Endodermal cell (in vitro differentiated cells): ENCODE data around the gene MUC15. TPM values are rescaled to one million over a fixed set of nuclear protein-coding genes. Genes with fewer than 3 reads are reported as not detected.

Source experiments
- DNase-seq: peaks from one replicate; pipeline ENCODE4 v3.0.0-alpha.2; 2017
- H3K27ac ChIP-seq: 2 replicates; pipeline ENCODE4 v1.5.1; 2013; ENCODE audit warnings: mild to moderate bottlenecking, low read depth, low read length, moderate library complexity
- H3K27me3 ChIP-seq: 2 replicates; pipeline ENCODE4 v1.6.1; 2013; ENCODE audit warnings: mild to moderate bottlenecking, low read length, moderate library complexity; ENCODE audit not compliant: insufficient read depth, control insufficient read depth, poor library complexity, severe bottlenecking
- H3K36me3 ChIP-seq: 2 replicates; pipeline ENCODE4 v1.7.0; 2013; ENCODE audit warnings: mild to moderate bottlenecking, low read length, moderate library complexity; ENCODE audit not compliant: control insufficient read depth, insufficient read depth
- H3K4me1 ChIP-seq: one replicate; pipeline ENCODE4 v1.7.0; 2013; ENCODE audit warnings: low read length; ENCODE audit not compliant: control insufficient read depth, insufficient read depth
- H3K4me3 ChIP-seq: 2 replicates; pipeline ENCODE4 v1.5.1; 2013; ENCODE audit warnings: mild to moderate bottlenecking, low read length, moderate library complexity
- H3K9ac ChIP-seq: 2 replicates; pipeline ENCODE4 v1.6.1; 2013; ENCODE audit warnings: mild to moderate bottlenecking, low read length, moderate library complexity; ENCODE audit not compliant: poor library complexity, severe bottlenecking; ENCODE audit errors: extremely low read depth
- H3K9me3 ChIP-seq: 2 replicates; pipeline ENCODE4 v1.6.1; 2013; ENCODE audit warnings: mild to moderate bottlenecking, low read length, moderate library complexity; ENCODE audit not compliant: control insufficient read depth
- H3K27ac Mint-ChIP-seq: 2 replicates; pipeline ENCODE4 v1.8.0; 2020; ENCODE audit warnings: mixed read lengths
- H3K27me3 Mint-ChIP-seq: 2 replicates; pipeline ENCODE4 v1.8.0; 2021; ENCODE audit warnings: mild to moderate bottlenecking, mixed read lengths; ENCODE audit not compliant: insufficient read depth
- H3K36me3 Mint-ChIP-seq: 2 replicates; pipeline ENCODE4 v1.8.0; 2020; ENCODE audit warnings: low read depth, mixed read lengths
- H3K4me1 Mint-ChIP-seq: 2 replicates; pipeline ENCODE4 v1.8.0; 2020; ENCODE audit warnings: mixed read lengths
- H3K4me3 Mint-ChIP-seq: 2 replicates; pipeline ENCODE4 v1.8.0; 2020; ENCODE audit warnings: mild to moderate bottlenecking, moderate library complexity, mixed read lengths
- H3K9me3 Mint-ChIP-seq: 2 replicates; pipeline ENCODE4 v1.8.0; 2020; ENCODE audit warnings: mild to moderate bottlenecking, mixed read lengths
- CTCF ChIP-seq: fragments of 200-600 bp; sonication (generic); conservative IDR thresholded peaks from 2 replicates; pipeline ENCODE4 v1.5.0; 2021; ENCODE audit warnings: antibody characterized with exemption, mild to moderate bottlenecking
- WGBS, 2 experiments: methylation state at CpG; one replicate each; pipeline versions ENCODE4 v1.1.5 to v1.1.7; 2013; ENCODE audit warnings: missing lambda C conversion rate in 2 of 2, mixed read lengths in 1 of 2; ENCODE audit not compliant: insufficient coverage in 1 of 2, insufficient read length in 1 of 2; 5-methylcytosine and 5-hydroxymethylcytosine counted together
- total RNA-seq, 2 donors: library from RNA; stranded (reverse); fragmentation: NEBNext Ultra II Directional in 1 of 2; extraction: Animal tissue kit (Norgen Biotek cat#: 25700) in 1 of 2; gene quantifications; 2 replicates in 1 of 2; 3 replicates in 1 of 2; pipeline ENCODE4 v1.2.1, GENCODE V29; 2021

Gene MUC15
- total RNA-seq, 2 donors from 2014 or later, result not detected

GRCh38 chr11:26587073-26587472, 15.0 kb upstream of the MUC15 start:
- no peak for TF ChIP-seq CTCF
- Mint-ChIP-seq H3K4me1 (no peaks in the 10 kb centered on the region), H3K27ac (no peak overlapping the region), H3K9me3 (no peaks in the 10 kb centered on the region), H3K36me3 (no peaks in the 10 kb centered on the region), H3K27me3 (no peaks in the 10 kb centered on the region), H3K4me3 (no peak overlapping the region)
- Histone ChIP-seq H3K27ac (no peak overlapping the region), H3K27me3 (no peaks in the 10 kb centered on the region), H3K4me1 (no peaks in the 10 kb centered on the region), H3K4me3 (no peak overlapping the region), H3K9me3 (no peaks in the 10 kb centered on the region), H3K36me3 (no peaks in the 10 kb centered on the region), H3K9ac (no peak overlapping the region)
- no peak for DNase-seq
- 88 to 100% methylated on average over 1 to 2 of the region's 2 CpGs for WGBS, 2 experiments

GRCh38 chr11:26584818-26585217, 12.8 kb upstream of the MUC15 start:
- Histone ChIP-seq H3K27ac (no peak overlapping the region), H3K9ac (no peak overlapping the region), H3K4me3 (no peak overlapping the region), H3K36me3 (no peaks in the 10 kb centered on the region), H3K9me3 (no peaks in the 10 kb centered on the region), H3K27me3 (no peaks in the 10 kb centered on the region), H3K4me1 (no peaks in the 10 kb centered on the region)
- no peaks in the 10 kb centered on the region for H3K9me3 Mint-ChIP-seq
- no peak for TF ChIP-seq CTCF
- no peaks in the 10 kb centered on the region for H3K4me1 Mint-ChIP-seq
- no peaks in the 10 kb centered on the region for H3K36me3 Mint-ChIP-seq
- no peaks in the 10 kb centered on the region for H3K27me3 Mint-ChIP-seq
- DNase-seq, result no peak
- no peak overlapping the region for H3K4me3 Mint-ChIP-seq
- no peak overlapping the region for H3K27ac Mint-ChIP-seq

GRCh38 chr11:26583550-26583949, 11.5 kb upstream of the MUC15 start:
- H3K9ac ChIP-seq, result no peak overlapping the region
- no peak for DNase-seq
- no peak for TF ChIP-seq CTCF
- no peak overlapping the region for H3K27ac ChIP-seq
- no peaks in the 10 kb centered on the region for H3K27me3 Mint-ChIP-seq
- H3K36me3 Mint-ChIP-seq, result no peaks in the 10 kb centered on the region
- H3K9me3 ChIP-seq, result no peaks in the 10 kb centered on the region
- H3K4me3 Mint-ChIP-seq, result no peak overlapping the region
- H3K9me3 Mint-ChIP-seq, result no peaks in the 10 kb centered on the region
- no peaks in the 10 kb centered on the region for H3K4me1 Mint-ChIP-seq
- H3K27ac Mint-ChIP-seq, result no peak overlapping the region
- no peaks in the 10 kb centered on the region for H3K4me1 ChIP-seq
- no peaks in the 10 kb centered on the region for H3K27me3 ChIP-seq
- H3K4me3 ChIP-seq, result no peak overlapping the region
- no peaks in the 10 kb centered on the region for H3K36me3 ChIP-seq
- 95% methylated on average over 2 to 3 of the region's 3 CpGs for WGBS, 2 experiments
